Activated CD4-positive, alpha-beta memory T cell treated with anti-CD3 and anti-CD28 coated beads for 36 hours (primary cell): ENCODE measurements around the gene SLC46A3. TPM values are rescaled to one million over a fixed set of nuclear protein-coding genes. Genes with fewer than 3 reads are reported as not detected.
"Not testable (repeated sequence)": the region's sequence is repeated elsewhere in the genome, so short reads cannot be mapped to it uniquely, and the experiment has no call there.

Source experiments
- CTCF ChIA-PET: fragments of 350-600 bp; sonication (Branson Sonifier 250); formaldehyde crosslinking; loops from one replicate; lab custom pipeline; 2021; ENCODE audit warnings: antibody characterized with exemption, inconsistent platforms; lab: Charles Lee
- POLR2A ChIA-PET: fragments of 350-600 bp; sonication (Branson Sonifier 250); formaldehyde crosslinking; loops from one replicate; lab custom pipeline; 2021; ENCODE audit warnings: antibody characterized with exemption; lab: Charles Lee
- DNase-seq: peaks from one replicate; pipeline ENCODE4 v3.0.0-alpha.2; 2020
- H3K27ac Mint-ChIP-seq: one replicate; pipeline ENCODE4 v1.8.0; 2021; ENCODE audit warnings: mixed read lengths
- H3K27me3 Mint-ChIP-seq: one replicate; pipeline ENCODE4 v1.8.0; 2021; ENCODE audit warnings: mixed read lengths
- H3K36me3 Mint-ChIP-seq: one replicate; pipeline ENCODE4 v1.8.0; 2021; ENCODE audit warnings: mixed read lengths
- H3K4me1 Mint-ChIP-seq: one replicate; pipeline ENCODE4 v1.8.0; 2021; ENCODE audit warnings: low read depth, mixed read lengths
- H3K4me3 Mint-ChIP-seq: one replicate; pipeline ENCODE4 v1.8.0; 2021; ENCODE audit warnings: mild to moderate bottlenecking, mixed read lengths
- H3K9me3 Mint-ChIP-seq: one replicate; pipeline ENCODE4 v1.8.0; 2021; ENCODE audit warnings: mixed read lengths
- intact Hi-C: fragments of 100-400 bp; cut with micrococcal nuclease; formaldehyde crosslinking; loops from one replicate; pipeline ENCODE4 v1.15.1; 2023
- total RNA-seq, 2 experiments: library from RNA; stranded (reverse); gene quantifications; one replicate each; pipeline ENCODE4 v1.2.3, GENCODE V29; 2021

Gene SLC46A3
- total RNA-seq, 2 experiments from 2014 or later = 3.4 to 3.8 TPM

DNA sequence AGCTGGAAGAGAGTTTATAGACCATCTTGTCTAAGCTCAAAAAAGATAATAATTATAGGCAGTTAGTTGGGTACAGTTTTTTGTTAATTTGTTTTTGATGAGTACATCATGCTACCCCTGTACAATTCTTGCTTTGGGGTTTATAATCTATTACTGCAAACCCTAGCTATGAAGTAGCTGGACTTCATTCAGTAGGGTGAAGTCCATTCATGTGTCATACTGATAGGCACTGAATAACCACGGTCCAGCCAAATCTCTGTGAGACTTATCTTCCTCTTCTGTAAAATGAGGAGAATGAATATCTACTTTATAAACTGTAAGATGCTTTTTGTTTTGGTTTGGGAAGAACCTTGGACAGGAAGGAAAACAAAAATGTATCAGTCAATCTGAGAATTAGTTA is 19.5 kb downstream of the SLC46A3 start:
- DNase-seq = no peak
- peaks cover 50% of the 10 kb centered on the region for H3K36me3 Mint-ChIP-seq
- CTCF ChIA-PET = no interaction called here
- no peak overlapping the region for H3K27ac Mint-ChIP-seq
- H3K4me3 Mint-ChIP-seq = no peak overlapping the region
- POLR2A ChIA-PET = no interaction called here
- H3K27me3 Mint-ChIP-seq = no peaks in the 10 kb centered on the region
- no peaks in the 10 kb centered on the region for H3K4me1 Mint-ChIP-seq
- no peaks in the 10 kb centered on the region for H3K9me3 Mint-ChIP-seq
- intact Hi-C loops = no loop called here

DNA sequence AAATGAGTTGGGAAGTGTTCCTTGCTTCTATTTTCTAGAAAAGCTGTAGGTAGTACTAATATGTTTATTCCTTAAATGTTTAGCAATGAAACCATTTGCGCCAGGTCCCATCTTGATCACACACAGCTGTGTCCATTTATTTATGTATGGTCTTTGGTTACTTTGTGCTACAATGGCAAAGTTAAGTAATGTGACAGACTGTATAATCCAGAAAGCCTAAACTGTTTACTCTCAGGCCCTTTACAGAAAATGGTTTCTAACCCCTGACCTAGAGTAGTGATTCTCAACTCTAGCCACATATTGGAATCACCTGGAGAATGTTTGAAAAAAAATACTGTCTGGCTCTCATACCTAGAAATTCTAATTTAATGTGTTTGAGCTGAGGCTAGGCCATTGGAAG is 21.3 kb downstream of the SLC46A3 start:
- POLR2A ChIA-PET = no interaction called here
- peaks cover 2% of the 10 kb centered on the region for H3K27me3 Mint-ChIP-seq
- H3K4me1 Mint-ChIP-seq = no peaks in the 10 kb centered on the region
- H3K9me3 Mint-ChIP-seq = peaks cover 8% of the 10 kb centered on the region
- H3K27ac Mint-ChIP-seq = no peak overlapping the region
- no peak for DNase-seq
- H3K36me3 Mint-ChIP-seq = peaks cover 44% of the 10 kb centered on the region
- CTCF ChIA-PET = no interaction called here
- no peak overlapping the region for H3K4me3 Mint-ChIP-seq
- intact Hi-C loops = no loop called here

DNA sequence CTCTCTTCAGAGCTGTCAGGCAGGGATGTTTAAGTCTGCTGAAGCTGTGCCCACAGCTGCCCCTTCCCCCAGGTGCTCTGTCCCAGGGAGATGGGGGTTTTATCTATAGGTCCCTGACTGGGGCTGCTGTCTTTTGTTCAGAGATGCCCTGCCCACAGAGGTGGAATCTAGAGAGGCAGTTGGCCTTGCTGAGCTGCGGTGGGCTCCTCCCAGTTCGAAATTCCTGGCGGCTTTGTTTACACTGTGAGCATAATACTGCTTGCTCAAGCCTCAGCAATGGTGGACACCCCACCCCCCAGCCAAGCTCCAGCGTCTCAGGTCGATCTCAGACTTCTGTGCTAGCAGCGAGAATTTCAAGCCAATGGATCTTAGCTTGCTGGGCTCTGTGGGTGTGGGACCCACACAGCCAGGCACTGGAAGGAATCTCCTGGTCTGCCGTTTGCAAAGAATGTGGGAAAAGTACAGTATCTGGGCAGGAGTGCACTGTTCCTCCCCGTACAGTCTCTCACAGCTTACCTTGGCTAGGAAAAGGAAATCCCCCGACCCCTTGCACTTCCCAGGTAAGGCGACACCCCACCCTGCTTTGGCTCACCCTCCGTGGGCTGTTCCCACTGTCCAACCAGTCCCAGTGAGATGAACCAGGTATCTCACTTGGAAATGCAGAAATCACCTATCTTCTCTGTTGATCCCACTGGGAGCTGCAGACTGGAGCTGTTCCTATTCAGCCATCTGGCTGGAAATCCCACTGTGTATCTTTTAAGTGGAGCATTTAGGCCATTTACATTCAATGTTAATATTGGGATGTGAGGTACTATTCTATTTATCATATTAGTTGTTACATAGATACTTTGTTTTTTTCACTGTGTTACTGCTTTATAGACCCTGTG is 24.9 kb downstream of the SLC46A3 start:
- CTCF ChIA-PET, H3K27ac Mint-ChIP-seq, H3K4me1 Mint-ChIP-seq, H3K4me3 Mint-ChIP-seq, intact Hi-C loops, POLR2A ChIA-PET, DNase-seq, H3K27me3 Mint-ChIP-seq: not testable (repeated sequence)
- Mint-ChIP-seq H3K36me3 (peaks cover 22% of the 10 kb centered on the region), H3K9me3 (peaks cover 36% of the 10 kb centered on the region)

DNA sequence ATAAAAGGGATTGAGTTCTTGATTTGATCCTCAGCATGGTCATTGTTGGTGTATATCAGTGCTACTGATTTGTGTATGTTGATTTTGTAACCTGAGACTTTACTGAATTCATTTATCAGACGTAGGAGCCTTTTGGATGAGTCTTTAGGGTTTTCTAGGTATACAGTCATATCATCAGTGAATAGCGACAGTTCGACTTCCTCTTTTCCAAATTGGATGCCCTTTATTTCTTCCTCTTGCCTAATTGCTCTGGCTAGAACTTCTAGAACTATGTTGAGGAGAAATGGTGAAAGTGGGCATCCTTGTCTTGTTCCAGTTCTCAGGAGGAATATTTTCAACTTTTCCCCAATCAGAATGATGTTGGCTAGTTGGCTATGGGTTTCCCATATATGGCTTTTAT is 32.9 kb downstream of the SLC46A3 start:
- ChIA-PET POLR2A (no interaction called here), CTCF (interaction anchor here (1.5 kb wide), 1 partner anchor 111 kb away, joined by 5 read pairs; no protein-coding TSS in a partner anchor)
- intact Hi-C loops = no loop called here
- Mint-ChIP-seq H3K9me3 (peaks cover 26% of the 10 kb centered on the region), H3K4me1 (no peaks in the 10 kb centered on the region), H3K27ac (no peak overlapping the region), H3K27me3 (no peaks in the 10 kb centered on the region), H3K4me3 (no peak overlapping the region), H3K36me3 (peaks cover 3% of the 10 kb centered on the region)
- DNase-seq = no peak

DNA sequence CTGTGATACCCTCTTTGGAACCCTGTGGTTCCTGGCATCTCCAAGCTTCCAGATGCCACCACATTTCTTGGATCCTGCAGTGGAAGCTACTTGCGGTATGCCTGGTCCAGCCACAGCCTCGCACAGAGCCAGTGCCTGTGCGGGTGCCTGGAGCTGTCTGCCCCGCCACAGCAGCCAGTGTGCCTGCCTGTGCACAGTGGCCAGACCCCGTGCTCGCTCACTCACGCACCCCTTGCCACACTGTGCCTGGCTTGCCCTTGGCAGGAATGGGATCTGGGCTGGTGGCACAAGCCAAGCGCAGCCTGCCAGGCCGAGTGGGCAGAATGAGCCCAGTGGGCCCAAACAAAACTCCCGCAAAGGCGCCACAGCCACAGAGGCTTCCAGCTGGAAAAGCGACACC is 33.7 kb downstream of the SLC46A3 start:
- Mint-ChIP-seq H3K4me3 (no peak overlapping the region), H3K4me1 (no peaks in the 10 kb centered on the region), H3K36me3 (peaks cover 3% of the 10 kb centered on the region), H3K9me3 (peaks cover 22% of the 10 kb centered on the region), H3K27ac (no peak overlapping the region), H3K27me3 (no peaks in the 10 kb centered on the region)
- intact Hi-C loops = no loop called here
- POLR2A ChIA-PET = no interaction called here
- no peak for DNase-seq
- CTCF ChIA-PET = interaction anchor here (1.5 kb wide), 1 partner anchor 112 kb away, joined by 5 read pairs; no protein-coding TSS in a partner anchor

DNA sequence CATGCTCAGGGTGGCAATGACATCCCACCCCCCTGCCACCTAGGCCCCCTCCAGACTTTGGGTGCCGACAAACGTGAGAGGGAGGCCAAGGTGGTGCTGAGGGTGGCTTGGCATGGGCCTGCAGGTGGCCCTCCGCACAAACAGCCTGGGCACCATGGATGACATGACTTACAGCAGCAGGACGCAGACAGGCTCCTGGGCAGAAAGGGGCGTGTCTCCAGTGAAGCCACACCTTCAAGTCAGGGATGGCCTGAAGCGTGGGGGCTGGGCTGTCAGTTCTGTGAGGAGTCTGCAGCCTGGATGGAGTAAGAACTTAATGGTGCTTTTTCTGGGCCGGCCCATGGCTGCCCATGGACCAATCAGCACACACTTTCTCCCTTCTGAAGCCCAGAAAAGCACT is 34.5 kb downstream of the SLC46A3 start:
- Mint-ChIP-seq H3K27ac (no peak overlapping the region), H3K36me3 (peaks cover 2% of the 10 kb centered on the region), H3K27me3 (no peaks in the 10 kb centered on the region), H3K4me3 (no peak overlapping the region), H3K9me3 (peaks cover 13% of the 10 kb centered on the region), H3K4me1 (no peaks in the 10 kb centered on the region)
- ChIA-PET POLR2A (no interaction called here), CTCF (no interaction called here)
- DNase-seq = no peak
- intact Hi-C loops = no loop called here

DNA sequence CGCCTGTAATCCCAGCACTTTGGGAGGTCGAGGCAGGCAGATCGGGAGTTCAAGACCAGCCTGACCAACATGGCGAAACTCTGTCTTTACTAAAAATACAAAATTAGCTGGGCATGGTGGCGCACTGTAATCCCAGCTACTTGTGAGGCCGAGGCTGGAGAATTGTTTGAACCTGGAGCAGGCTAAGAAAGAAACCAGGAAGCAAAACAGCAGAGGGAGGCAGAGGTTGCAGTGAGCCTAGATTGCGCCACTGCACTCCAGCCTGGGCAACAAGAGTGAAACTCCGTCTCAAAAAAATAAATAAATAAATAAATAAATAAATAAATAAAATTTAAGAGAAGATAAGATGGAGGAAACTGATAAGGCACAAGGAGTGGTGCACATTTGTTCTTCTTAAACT is 35.6 kb downstream of the SLC46A3 start:
- CTCF ChIA-PET, intact Hi-C loops, H3K4me1 Mint-ChIP-seq, H3K4me3 Mint-ChIP-seq, H3K36me3 Mint-ChIP-seq, DNase-seq, H3K9me3 Mint-ChIP-seq, POLR2A ChIA-PET, H3K27ac Mint-ChIP-seq, H3K27me3 Mint-ChIP-seq: not testable (repeated sequence)

DNA sequence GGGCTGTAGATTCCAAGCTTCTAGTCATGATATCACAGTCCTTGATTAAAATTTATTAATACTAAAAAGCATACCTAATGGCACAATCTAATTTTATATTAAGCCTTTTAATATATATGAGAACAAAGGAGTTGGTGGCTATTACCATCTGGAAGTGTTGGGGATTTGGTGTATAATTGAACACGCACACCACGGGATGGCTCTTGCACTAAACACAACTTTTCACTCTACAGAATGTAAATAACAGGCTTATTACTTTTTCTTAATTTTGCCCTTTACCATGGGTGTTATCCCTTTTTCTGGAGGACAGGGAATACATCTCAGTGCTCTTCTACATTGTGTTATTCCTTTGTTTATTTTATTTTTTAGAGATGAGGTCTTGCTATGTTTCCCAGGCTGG is 38.2 kb downstream of the SLC46A3 start:
- H3K27ac Mint-ChIP-seq = no peak overlapping the region
- no peaks in the 10 kb centered on the region for H3K27me3 Mint-ChIP-seq
- CTCF ChIA-PET = interaction anchor here (0.6 to 1.2 kb wide), 3 partner anchors 116 to 328 kb away, joined by 3 to 6 read pairs (median 3); no protein-coding TSS in a partner anchor
- no peaks in the 10 kb centered on the region for H3K9me3 Mint-ChIP-seq
- intact Hi-C loops = no loop called here
- H3K4me3 Mint-ChIP-seq = no peak overlapping the region
- peaks cover 12% of the 10 kb centered on the region for H3K36me3 Mint-ChIP-seq
- POLR2A ChIA-PET = no interaction called here
- H3K4me1 Mint-ChIP-seq = no peaks in the 10 kb centered on the region
- DNase-seq = no peak

DNA sequence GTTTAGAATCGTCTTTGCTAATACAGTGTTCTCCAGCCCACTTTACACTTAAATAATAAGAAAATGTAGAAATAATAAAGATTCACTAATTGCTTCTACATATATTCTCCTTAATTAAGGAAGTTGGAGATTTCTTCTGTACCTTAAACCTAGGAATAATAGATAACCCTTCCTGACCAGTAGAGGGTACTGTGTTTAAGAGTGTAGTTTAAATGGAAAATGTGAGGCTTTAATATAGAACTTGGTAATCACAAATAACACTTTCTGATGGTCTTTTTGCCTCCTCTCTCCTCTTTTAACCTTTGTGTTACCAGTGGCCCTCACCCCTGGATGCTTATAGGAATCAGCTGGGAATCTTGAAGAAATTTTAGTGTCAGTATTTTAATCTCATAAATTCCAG is 39.1 kb downstream of the SLC46A3 start:
- POLR2A ChIA-PET = no interaction called here
- CTCF ChIA-PET = interaction anchor here (1.2 kb wide), 2 partner anchors 117 to 119 kb away, joined by 3 to 6 read pairs; no protein-coding TSS in a partner anchor
- intact Hi-C loops = loop anchor here (2.0 kb wide), 1 partner anchor 39 kb away; the partner anchor contains the start of gene SLC46A3
- Mint-ChIP-seq H3K27me3 (no peaks in the 10 kb centered on the region), H3K4me1 (no peaks in the 10 kb centered on the region), H3K4me3 (no peak overlapping the region), H3K27ac (no peak overlapping the region), H3K36me3 (peaks cover 16% of the 10 kb centered on the region), H3K9me3 (no peaks in the 10 kb centered on the region)
- DNase-seq = no peak

DNA sequence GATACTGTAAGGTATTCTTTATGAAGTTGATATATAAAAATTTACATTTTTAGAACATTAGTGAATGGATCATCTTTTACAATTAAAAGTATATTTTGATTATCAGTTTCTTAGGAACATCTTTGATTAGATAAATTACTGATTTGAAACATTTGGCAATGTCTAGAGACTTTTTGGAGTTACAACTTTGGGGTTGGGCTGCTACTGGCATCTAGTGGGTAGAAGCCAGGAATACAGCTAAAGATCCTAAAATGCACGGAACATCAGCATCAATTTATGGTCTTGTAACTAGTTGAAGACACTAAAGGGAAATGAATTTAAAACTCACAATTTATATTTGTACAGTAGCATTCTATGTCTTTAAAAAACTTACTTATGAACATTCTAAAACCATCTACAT is 40.0 kb downstream of the SLC46A3 start:
- POLR2A ChIA-PET = no interaction called here
- H3K27me3 Mint-ChIP-seq = no peaks in the 10 kb centered on the region
- DNase-seq = no peak
- H3K27ac Mint-ChIP-seq = no peak overlapping the region
- H3K9me3 Mint-ChIP-seq = no peaks in the 10 kb centered on the region
- CTCF ChIA-PET = interaction anchor here (0.7 kb wide), 1 partner anchor 356 kb away, joined by 3 read pairs; no protein-coding TSS in a partner anchor
- intact Hi-C loops = loop anchor here (2.0 kb wide), 1 partner anchor 40 kb away; the partner anchor contains the start of gene SLC46A3
- no peak overlapping the region for H3K4me3 Mint-ChIP-seq
- peaks cover 23% of the 10 kb centered on the region for H3K36me3 Mint-ChIP-seq
- H3K4me1 Mint-ChIP-seq = no peaks in the 10 kb centered on the region

DNA sequence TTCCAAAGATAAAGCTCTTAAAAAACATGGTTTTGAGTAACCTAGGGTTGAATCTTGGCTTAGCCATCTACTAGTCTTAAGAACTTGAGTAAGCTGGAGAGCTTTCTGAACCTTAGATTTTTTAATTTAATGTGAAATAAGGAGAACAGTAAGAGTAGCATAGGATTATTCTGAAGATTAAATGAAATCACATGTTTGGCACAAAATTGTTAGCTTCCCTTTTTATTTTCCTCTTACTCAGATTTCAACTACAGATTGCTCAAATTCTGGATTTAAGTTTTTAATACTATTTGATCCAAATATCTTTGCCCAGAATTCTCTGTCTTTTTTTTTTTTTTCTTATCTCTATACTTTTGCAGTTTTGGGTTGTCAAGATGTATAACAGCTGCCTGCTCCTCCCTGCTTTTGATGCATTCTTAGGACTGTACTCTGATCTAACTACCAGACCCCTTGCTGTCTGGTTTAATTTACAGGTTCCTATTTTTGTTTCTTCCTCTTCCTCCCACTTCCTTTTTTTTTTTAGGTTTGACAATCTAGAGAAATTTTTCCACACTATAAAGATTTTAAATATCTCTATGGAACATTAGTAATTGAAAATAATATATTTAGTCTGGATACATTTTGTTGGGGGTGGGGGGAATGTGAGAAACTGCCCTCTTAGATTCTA is 47.5 kb downstream of the SLC46A3 start:
- no peaks in the 10 kb centered on the region for H3K9me3 Mint-ChIP-seq
- H3K27ac Mint-ChIP-seq = no peak overlapping the region
- peaks cover 73% of the 10 kb centered on the region for H3K36me3 Mint-ChIP-seq
- no peaks in the 10 kb centered on the region for H3K27me3 Mint-ChIP-seq
- H3K4me3 Mint-ChIP-seq = no peak overlapping the region
- DNase-seq = no peak
- CTCF ChIA-PET = interaction anchor here (0.8 kb wide), 1 partner anchor 8 kb away, joined by 3 read pairs; no protein-coding TSS in a partner anchor
- intact Hi-C loops = no loop called here
- H3K4me1 Mint-ChIP-seq = peaks cover 13% of the 10 kb centered on the region
- POLR2A ChIA-PET = interaction anchor here (1.1 kb wide), 1 partner anchor 30 kb away, joined by 3 read pairs; no protein-coding TSS in a partner anchor

DNA sequence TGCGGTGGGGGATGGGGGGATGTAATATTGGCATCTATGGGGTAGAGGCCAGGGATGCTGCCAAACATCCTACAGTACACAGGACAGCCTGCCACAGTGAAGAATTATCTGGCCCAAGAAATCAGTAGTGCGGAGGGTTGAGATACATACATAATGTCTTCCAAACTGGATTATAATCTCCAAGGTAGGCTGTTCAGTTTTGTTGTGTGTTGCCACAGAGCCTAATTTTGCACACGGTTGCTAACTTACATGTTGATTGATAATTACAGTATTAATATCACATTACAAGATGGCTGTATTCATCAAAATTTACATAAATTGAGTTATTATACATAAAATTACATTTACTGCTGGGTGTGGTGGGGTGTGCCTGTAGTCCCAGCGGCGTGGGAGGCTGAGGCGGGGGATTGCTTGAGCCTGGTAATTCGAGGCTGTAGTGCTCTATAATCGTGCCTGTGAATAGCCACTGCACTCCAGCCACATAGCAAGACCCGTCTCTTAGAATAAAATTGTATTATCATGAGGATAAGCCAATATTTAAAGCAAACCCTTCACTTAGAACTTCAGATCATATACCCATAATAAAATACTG is 51.8 kb downstream of the SLC46A3 start:
- POLR2A ChIA-PET = no interaction called here

More for the DNA sequence above, 51.8 kb downstream of the SLC46A3 start:
- H3K27ac Mint-ChIP-seq = no peak overlapping the region
- no peaks in the 10 kb centered on the region for H3K27me3 Mint-ChIP-seq
- H3K4me3 Mint-ChIP-seq = no peak overlapping the region
- peaks cover 25% of the 10 kb centered on the region for H3K4me1 Mint-ChIP-seq
- H3K36me3 Mint-ChIP-seq = peaks cover 77% of the 10 kb centered on the region
- DNase-seq = no peak
- CTCF ChIA-PET = interaction anchor here (0.7 kb wide), 1 partner anchor 207 kb away, joined by 3 read pairs; no protein-coding TSS in a partner anchor
- intact Hi-C loops = no loop called here
- no peaks in the 10 kb centered on the region for H3K9me3 Mint-ChIP-seq
